Left colon (tissue), 2 donors: Measurements from ENCODE around the gene TMEM196. TPM values are rescaled to one million over a fixed set of nuclear protein-coding genes. Genes with fewer than 3 reads are reported as not detected.

Experiments
- microRNA-seq, 2 donors: library from miRNA; unstranded; fragments of <30 nt; microRNA quantifications; one replicate each; pipeline versions ENCODE4 v1.1.0 to v1.2.0, GENCODE V29; 2020
- total RNA-seq, 2 donors: library from RNA; stranded (reverse); fragmentation: NEBNext Ultra II Directional; extraction: Animal tissue kit (Norgen Biotek cat#: 25700); gene quantifications; one replicate each; pipeline ENCODE4 v1.2.1, GENCODE V29; 2021
- donor health status: DM: no; HTN: no; CAD: no.
- donor health status: DM: yes; HTN: yes; CAD: no.

TMEM196 gene
- total RNA-seq, 2 donors from 2014 or later, result not detected

Small RNAs within 50 kb of the gene (microRNA-seq; reads per million reads assigned to microRNA genes)
- 0 to 0.53 reads per million in 2 donors for gene MIR3146

Other genes with a start within 250 kb of the TMEM196 start
- gene POLR1F, start 64.6 kb downstream of the TMEM196 start, total RNA-seq, result 10 to 100 TPM in 1 of 2 donors, 1 to 10 TPM in 1; 7.5 to 11.3 TPM